ENCODE measurements around the gene PPP1R9B.

The PPP1R9B gene

DNA sequence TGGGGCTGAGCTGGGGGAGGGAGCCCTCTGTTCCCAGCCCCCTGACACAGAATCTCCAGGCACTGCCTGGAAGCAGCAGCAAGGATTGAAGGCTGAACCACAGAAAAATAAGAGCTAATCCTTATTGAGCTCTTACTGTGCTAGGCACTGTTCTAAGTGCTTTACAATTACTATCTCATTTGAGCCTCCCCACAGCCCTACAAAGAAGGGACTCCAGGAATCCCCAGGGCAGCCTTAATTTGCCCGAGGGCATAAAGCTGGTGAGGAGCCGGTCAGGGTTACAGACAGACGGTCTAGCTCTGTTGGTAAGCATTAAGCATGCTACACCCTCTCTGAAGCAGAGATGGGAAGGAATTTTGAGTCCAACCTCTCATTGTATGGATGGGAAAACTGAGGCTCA, 27.5 kb downstream of the PPP1R9B start:
- no peak for DNase-seq (ENCODE audit: low spot score)

DNA sequence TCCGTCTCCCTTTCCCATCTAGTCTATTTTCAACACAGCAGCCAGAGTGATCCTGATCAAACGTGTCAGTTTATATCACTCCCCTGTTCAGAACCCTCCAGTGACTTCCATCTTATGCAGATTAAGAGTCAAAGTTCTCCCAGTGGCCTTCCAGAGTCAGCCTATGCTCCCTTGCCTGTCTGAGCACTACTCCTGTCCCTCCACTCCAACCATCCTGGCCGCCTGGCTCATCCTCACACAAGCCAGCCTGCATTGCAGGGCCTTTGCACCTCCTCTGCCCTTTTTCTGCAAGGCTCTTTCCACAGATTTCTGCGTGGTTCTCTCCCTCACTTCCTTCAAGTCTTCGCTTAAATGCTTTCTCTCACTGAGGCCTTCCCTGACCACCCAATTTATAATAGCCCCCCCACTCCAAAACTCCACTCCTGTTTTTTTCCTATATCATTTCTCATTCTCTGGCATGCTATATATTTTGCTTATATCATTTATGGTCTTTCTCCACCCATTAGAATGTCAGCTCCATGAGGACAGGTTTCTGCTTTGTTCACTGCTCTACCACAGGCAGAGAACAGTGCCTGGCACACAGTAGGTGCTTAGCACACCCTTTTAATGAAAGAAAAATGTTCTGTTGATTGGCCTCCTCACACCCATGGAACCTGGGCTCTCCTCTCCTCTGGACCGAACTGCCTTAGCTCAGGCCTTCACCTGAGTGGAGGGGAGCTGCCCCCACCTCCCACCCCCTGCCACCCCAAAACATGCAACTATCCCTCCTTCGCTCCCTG, 29.8 kb downstream of the PPP1R9B start:
- DNase-seq (ENCODE audit: low spot score), result no peak

DNA sequence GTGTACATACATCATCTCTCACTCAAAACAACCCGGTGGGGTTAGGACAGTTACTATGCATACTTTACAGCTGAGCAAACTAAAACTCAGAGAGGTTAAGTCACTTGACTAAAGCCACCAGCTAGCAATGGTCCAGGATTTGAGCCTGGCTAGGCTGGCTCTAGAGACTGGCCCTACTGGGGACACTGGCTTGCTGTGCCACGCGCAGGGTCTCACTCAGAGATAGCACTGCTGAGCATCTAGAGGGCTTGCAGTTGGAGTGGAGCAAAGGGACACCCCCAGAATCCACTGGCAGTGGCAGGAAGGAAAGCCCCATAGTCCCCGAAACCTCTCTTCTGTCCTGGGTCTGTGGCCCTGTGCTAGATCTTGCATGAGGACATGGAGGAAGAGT, 31.7 kb downstream of the PPP1R9B start:
- DNase-seq (ENCODE audit: low spot score), result no peak

GRCh38 chr17:50118076-50118827, 32.2 kb downstream of the PPP1R9B start:
- DNase-seq (ENCODE audit: low spot score), result no peak

DNA sequence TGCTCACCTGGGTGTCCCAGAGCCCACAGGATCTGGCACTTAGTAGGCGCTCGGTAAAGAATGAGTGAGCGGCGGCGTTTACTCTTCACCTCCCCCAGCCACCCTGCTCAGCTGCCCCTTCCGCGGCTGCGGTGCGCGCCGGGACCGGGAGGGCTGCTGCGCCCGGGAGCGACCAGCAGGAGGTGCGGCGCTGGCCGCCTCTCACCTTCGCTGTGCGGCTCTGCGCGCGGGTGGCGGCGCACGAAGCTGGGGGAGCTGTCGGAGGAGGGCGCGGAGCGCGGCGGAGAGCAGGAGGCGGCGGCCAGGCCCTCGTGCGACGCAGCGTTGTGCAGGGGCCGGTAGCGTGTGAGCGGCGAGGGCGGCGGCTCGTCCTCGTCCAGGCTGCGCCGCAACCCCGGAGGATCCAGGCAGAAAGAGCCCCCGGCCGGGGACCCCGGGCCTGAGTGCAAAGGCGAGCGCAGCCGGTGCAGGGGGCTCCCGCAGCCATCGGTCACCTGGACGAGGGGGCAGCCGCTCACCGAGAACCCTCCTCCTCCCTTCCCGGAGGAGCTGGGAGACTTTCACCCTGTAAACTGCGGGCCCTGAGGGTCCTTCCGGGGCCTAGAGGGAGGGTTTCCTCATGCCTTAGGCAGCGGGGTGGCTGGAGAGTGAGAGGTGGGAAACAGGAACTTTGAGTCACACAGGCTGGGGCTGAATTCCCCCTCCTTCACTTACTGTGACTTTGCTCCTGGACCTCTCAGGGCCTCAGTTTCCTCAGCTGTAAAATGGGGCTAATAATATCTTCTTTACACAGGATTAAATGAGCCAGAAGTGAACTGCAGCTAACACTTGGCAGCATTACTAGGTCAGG, 33.0 kb downstream of the PPP1R9B start:
- DNase-seq (ENCODE audit: low spot score), result no peak

- no peak for DNase-seq (ENCODE audit: low spot score)
Observed at GRCh38 chr17:50115756-50116155, 34.7 kb downstream of the PPP1R9B start.

GRCh38 chr17:50114849-50115357, 35.6 kb downstream of the PPP1R9B start:
- peak; percentile 58 for DNase-seq (ENCODE audit: low spot score)

- no peak for DNase-seq (ENCODE audit: low spot score)
Observed at GRCh38 chr17:50114401-50114800, 36.1 kb downstream of the PPP1R9B start.

DNA sequence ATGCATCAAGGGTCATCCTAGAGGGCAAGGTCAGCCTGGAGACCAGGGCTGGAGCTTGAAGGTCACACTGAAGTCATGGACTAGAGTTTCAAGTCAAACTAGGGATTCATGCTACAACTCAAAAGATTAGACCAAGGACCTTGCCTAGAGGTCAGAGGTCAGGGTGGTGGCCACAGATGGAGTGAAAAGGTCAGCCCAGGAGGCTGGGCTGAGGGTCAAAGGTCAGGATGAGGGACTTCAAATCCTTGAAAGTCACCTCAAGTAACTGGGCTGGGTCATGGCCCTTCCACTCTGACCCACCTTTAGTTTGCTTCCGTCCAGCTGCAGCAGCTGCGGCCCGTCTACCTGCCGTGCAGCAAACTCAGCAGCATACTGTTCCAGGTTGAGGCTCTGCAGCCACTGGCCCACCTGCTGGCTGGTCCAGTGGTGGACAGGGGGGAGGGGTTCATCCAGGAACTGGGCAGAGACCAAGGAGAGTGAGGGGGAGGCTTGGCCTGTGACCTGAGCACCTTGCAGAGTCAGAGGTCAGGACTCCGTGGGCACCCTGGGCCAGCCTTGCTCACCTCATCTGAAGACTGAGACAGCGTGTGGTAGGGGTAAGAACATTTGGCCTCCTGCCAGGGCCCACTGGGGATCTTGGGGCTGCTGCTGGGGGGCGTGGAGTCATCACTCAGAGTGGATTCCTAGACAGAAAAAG, 36.7 kb downstream of the PPP1R9B start:
- DNase-seq (ENCODE audit: low spot score), result no peak

- DNase-seq (ENCODE audit: low spot score), result no peak
Observed at GRCh38 chr17:50112694-50113093, 37.8 kb downstream of the PPP1R9B start.

DNA sequence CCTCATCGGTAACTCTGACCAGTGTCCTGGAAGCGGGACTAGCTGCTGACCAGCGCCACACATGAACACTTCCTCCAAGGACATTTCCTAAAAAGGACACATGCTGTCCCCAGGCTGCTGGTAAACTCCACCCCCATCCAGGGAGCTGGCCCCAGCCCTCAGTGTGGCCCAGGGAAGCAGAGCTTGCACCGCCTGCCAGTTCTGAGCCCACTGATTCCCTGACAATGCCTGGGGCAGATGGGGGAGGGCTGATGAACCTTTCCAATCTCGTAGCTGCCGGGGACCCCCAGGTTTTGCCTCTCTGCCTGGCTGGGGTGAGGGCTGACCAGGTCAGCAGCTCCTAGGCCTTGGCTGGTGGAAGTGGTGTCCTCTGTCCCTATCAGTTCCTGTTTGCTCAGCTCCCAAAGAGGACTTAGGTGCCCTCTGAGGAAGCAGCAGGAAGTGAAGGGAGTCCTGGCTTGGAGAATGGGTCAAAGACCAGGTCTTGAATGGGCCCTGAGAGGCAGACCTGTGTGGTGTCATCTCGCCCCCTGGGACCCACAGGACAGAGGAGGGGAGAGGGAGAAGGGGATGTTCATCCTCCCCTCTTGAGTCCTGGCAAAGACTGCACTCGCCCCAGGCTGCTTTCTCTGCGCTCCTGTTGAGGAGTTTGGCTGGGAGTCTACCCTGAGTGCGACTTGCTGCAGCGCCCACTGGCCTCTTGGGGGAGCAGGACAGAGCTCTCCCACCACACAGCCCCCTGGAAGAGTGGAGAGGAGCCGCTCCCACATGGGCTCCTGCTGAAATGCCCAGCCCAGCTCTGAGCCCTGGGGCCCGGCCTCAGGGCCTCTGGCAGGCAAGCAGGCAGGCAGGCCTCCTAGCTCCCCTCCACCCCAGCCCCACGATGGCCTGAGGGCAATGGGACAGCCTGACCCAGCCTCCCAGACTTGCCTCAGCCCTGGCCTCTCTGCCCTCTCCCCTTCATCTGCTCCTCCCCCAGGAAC, 38.5 kb downstream of the PPP1R9B start:
- DNase-seq (ENCODE audit: low spot score), result peak; percentile 59

- peak; percentile 72 for DNase-seq (ENCODE audit: low spot score)
Observed at GRCh38 chr17:50110591-50111349, 39.7 kb downstream of the PPP1R9B start.

DNA sequence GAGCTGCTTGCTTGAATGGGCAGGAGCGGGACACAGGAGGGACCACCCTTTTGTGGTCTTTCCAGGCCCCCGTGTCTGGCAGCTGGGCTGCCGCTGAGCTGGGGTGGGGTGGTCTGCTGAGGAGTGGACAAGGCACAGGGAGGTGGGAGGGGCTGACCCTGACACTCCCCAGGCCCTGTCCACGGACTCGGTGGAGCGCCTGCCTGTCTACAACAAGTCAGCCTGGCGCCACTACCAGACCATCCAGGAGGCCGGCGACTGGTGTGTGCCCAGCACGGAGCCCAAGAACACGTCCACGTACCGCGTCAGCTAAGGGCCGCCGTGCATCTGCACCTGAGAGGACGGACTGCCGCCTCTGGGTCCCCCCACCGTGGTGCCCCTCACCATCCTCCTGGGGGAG, 40.7 kb downstream of the PPP1R9B start:
- DNase-seq (ENCODE audit: low spot score), result no peak

DNA sequence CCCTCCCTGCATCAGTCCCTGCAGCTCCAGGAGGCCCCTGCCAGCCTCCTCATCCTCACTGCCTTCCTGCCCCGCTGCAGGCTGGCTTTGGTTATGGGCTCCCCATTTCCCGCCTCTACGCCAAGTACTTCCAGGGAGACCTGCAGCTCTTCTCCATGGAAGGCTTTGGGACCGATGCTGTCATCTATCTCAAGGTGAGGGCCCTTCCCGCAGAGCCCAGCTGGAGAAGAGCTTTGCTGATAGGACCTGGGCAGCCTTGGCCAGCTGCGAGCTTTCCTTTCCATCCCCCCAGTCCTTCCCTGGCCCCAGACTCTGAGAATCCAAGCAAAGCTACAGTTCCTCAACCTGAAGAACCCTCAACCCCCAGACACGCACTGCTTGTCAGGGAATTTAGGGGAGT, 41.3 kb downstream of the PPP1R9B start:
- no peak for DNase-seq (ENCODE audit: low spot score)

DNA sequence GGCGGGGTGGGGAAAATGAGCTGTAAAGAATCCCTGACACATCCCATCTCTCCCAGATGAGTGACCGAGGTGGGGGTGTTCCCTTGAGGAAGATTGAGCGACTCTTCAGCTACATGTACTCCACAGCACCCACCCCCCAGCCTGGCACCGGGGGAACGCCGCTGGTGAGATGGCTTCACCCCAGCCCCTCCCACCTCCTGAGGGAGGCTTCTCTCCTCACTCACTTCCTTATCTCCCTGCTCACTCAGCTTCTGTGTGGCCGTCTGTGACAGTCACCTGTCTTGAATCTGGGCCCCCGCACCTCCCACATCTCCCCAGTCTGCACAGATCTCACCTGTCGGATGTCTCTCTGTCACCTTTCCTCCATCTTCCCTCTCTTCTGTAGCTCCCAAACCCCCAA, 41.9 kb downstream of the PPP1R9B start:
- no peak for DNase-seq (ENCODE audit: low spot score)

DNA sequence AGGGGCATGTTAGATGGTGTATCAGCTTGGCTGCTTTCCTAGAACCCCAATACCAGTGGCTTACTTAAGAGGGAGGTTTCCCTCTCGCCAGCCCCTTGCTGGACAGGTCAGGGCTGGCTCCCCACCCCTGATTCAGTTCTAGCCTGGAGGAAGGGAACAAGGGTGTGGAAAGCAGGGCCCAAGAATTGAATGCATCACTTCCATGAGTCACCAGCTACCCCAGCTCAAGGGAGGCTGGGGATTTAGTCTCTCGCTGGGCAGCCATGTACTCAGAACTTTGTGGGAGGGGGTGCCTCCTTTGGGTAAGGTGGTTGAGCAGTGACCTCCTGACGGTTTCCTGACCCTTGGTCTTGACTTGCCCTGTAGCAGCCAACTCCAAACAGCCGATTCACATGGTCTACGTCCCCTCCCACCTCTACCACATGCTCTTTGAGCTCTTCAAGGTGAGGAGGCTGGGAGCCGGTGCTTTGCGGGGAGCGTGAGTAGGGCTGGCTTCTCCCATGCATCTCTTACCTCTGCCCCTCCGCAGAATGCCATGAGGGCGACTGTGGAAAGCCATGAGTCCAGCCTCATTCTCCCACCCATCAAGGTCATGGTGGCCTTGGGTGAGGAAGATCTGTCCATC, 42.6 kb downstream of the PPP1R9B start:
- DNase-seq (ENCODE audit: low spot score), result peak; percentile 76

DNA sequence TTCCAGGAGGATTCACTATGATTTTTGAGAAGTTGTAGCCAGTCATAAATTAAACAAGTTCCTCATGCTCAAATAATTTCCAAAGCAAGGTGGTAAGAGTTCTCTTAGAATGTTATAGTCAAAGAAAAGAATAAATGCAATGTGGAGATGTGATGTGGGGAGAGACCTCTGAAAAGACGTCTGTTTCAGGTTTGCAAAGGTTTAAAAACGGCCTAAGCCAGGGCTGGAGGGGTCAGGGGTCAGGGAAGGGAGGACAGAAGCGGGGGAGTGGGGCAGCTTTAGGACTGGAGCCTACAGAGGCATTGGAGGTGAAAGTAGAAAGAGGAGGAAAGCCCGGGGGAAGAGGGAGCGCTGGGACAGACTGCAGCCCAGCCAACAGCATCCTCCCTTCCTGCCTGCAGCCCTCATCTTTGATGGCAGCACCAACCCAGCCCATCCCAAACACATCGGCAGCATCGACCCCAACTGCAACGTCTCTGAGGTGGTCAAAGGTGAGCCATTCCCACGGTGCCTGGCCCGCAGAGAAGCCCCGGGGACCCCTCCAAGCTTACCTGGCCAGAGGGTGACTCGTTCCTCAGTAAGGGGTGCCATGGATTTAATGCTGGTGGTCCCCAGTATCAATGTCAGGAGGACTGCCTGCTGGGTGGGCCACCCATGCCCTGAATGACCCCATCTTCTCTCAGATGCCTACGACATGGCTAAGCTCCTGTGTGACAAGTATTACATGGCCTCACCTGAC, 43.9 kb downstream of the PPP1R9B start:
- no peak for DNase-seq (ENCODE audit: low spot score)

- DNase-seq (ENCODE audit: low spot score), result no peak
Observed at GRCh38 chr17:50105811-50106210, 44.7 kb downstream of the PPP1R9B start.

DNA sequence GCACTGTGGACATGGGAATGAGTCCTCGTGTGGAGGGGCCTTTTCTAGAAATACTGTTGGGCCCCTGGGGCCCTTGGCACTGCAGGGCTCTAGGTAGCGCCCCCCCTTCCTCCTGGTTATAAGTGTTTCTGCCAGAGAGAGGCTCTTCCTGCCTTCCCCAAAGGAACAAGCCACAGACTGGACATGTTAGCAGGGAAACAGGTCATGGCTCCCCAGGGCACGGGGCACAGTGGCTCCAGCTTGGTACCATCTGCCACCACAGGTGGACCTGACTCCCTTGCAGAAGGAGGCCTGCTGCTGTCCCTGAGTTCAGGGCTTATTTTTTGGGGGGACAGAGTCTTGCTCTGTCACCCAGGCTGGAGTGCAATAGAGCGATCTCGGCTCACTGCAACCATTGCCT, 46.5 kb downstream of the PPP1R9B start:
- no peak for DNase-seq (ENCODE audit: low spot score)
